Activated CD8-positive, alpha-beta memory T cell treated with anti-CD3 and anti-CD28 coated beads, Interleukin-2, amount 10 ng/mL, durations not matched to agents 7 days and 5 days (primary cell): ENCODE results near the gene FTCD. TPM values are rescaled to one million over a fixed set of nuclear protein-coding genes. Genes with fewer than 3 reads are reported as not detected.
"Not testable (repeated sequence)": the region's sequence is repeated elsewhere in the genome, so short reads cannot be mapped to it uniquely, and the experiment has no call there.

ENCODE experiments used
- ATAC-seq: fragments of 150-1000 bp; cut with Tn5 transposase; one replicate; pipeline ENCODE4 v1.10.0; 2021; ENCODE audit warnings: moderate library complexity
- CTCF ChIA-PET: fragments of 350-600 bp; sonication (Branson Sonifier 250); formaldehyde crosslinking; loops from one replicate; lab custom pipeline; 2021; ENCODE audit warnings: antibody characterized with exemption; lab: Charles Lee
- DNase-seq: peaks from one replicate; pipeline ENCODE4 v3.0.0-alpha.2; 2020
- H3K27ac Mint-ChIP-seq: one replicate; pipeline ENCODE4 v1.8.0; 2021; ENCODE audit warnings: mild to moderate bottlenecking, mixed read lengths
- H3K27me3 Mint-ChIP-seq: one replicate; pipeline ENCODE4 v1.8.0; 2021; ENCODE audit warnings: mixed read lengths
- H3K36me3 Mint-ChIP-seq: one replicate; pipeline ENCODE4 v1.8.0; 2021; ENCODE audit warnings: mild to moderate bottlenecking, mixed read lengths
- H3K4me1 Mint-ChIP-seq: one replicate; pipeline ENCODE4 v1.8.0; 2021; ENCODE audit warnings: mixed read lengths
- H3K4me3 Mint-ChIP-seq: one replicate; pipeline ENCODE4 v1.8.0; 2021; ENCODE audit warnings: mild to moderate bottlenecking, moderate library complexity, mixed read lengths
- H3K9me3 Mint-ChIP-seq: one replicate; pipeline ENCODE4 v1.8.0; 2022; ENCODE audit warnings: low read depth, mixed read lengths
- total RNA-seq, 2 experiments: library from RNA; stranded (reverse); gene quantifications; one replicate each; pipeline ENCODE4 v1.2.3, GENCODE V29; 2021

FTCD gene, protein sequence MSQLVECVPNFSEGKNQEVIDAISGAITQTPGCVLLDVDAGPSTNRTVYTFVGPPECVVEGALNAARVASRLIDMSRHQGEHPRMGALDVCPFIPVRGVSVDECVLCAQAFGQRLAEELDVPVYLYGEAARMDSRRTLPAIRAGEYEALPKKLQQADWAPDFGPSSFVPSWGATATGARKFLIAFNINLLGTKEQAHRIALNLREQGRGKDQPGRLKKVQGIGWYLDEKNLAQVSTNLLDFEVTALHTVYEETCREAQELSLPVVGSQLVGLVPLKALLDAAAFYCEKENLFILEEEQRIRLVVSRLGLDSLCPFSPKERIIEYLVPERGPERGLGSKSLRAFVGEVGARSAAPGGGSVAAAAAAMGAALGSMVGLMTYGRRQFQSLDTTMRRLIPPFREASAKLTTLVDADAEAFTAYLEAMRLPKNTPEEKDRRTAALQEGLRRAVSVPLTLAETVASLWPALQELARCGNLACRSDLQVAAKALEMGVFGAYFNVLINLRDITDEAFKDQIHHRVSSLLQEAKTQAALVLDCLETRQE
- total RNA-seq = not detected

DNA sequence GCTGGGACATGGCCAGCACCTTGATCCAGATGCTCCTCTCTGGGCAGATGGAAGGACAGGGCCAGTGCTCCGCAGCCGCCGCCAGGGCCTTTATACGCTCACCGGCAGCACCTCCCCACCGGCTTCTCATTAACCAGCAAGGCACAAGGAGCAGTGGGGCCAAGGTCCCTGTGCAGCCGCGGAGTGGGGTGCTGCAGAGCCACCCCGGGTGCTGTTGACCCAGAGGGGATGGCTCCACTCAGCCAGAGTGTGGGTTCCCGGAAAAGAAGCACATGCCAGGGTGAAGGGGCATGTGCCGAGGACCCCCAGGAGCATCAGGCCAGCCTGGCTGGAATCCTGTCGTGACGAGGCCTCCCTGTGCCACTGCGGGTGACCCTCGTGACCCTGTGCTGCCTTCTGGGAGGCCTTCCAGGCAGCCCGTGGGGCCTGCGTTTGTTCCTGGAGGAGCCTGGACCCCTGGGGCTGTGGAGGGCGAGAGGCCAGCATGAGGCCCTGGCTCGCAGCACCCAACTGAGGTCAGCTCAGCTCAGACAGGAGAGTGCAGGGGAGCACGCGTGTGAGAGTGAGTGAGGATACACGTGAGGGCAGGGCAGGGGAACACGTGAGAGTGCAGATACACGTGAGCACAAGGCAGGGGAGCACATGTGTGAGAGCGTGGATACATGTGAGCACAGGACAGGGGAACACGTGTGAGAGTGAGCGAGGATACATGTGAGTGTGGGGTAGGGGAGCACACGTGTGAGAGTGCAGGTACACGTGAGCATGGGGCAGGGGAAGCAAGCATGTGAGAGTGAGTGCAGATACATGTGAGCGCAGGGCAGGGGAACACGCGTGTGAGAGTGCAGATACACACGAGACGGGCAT lies at the start of gene FTCD:
TSS of gene FTCD (minus strand) at position 66 of the 864 bp plus-strand sequence. CDS start at position 10, 56 bp downstream.
- Mint-ChIP-seq H3K36me3 (no peaks in the 10 kb centered on the region), H3K4me1 (no peaks in the 10 kb centered on the region), H3K27me3 (no peaks in the 10 kb centered on the region), H3K4me3 (no peak within 1 kb of the TSS), H3K9me3 (no peaks in the 10 kb centered on the region), H3K27ac (no peak within 1 kb of the TSS)
- CTCF ChIA-PET = no interaction called here
- DNase-seq (peak; percentile 39), ATAC-seq (no peak)

DNA sequence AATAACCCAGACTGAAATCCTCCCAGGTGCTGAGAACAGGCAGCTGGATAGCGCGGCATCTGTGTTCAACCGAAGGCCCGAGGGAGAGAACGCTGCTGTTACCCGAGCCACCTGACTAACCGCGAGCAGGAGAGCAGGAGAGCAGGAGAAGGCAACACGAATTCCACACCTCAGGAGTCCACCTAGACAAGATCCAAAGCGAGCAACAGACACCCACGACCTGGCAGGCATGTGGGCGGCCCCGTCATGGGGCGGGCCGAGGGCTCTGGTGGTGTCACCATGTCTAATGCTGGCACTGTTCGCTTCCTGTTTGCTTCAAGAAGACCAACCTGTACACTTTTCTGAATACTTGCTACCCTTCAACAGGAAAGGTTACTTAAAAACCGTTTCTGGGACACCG lies 49.8 kb upstream of the FTCD start:
- Mint-ChIP-seq H3K4me3 (no peak overlapping the region), H3K27me3 (no peaks in the 10 kb centered on the region), H3K9me3 (no peaks in the 10 kb centered on the region), H3K36me3 (peaks cover 4% of the 10 kb centered on the region), H3K4me1 (peaks cover 1% of the 10 kb centered on the region), H3K27ac (no peak overlapping the region)
- no peak for DNase-seq
- CTCF ChIA-PET = no interaction called here
- no peak for ATAC-seq

DNA sequence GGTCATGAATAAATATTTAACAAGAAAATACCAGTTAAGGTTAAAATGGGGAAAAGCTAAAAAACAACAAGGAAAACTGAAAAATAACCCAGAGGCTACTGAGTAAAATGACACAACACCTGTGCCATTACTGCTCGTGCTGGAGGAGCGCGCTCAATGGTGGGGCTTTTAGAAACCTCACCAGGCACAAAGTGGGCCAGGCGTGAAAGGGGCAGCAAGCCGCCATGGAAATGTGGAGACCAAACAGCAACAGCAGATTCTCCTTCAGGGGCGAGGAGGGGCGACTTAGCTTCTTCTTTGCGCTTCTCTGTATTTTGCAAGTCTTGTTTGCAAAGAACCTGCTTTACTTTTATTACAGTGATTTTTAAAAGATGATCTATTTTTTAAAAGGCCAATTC lies 47.8 kb upstream of the FTCD start:
- Mint-ChIP-seq H3K4me3 (no peak overlapping the region), H3K9me3 (no peaks in the 10 kb centered on the region), H3K27ac (no peak overlapping the region), H3K36me3 (peaks cover 13% of the 10 kb centered on the region), H3K4me1 (peaks cover 1% of the 10 kb centered on the region), H3K27me3 (no peaks in the 10 kb centered on the region)
- DNase-seq = no peak
- no peak for ATAC-seq
- CTCF ChIA-PET = interaction anchor here (1.3 kb wide), 1 partner anchor 60 kb away, joined by 3 read pairs; no protein-coding TSS in a partner anchor

DNA sequence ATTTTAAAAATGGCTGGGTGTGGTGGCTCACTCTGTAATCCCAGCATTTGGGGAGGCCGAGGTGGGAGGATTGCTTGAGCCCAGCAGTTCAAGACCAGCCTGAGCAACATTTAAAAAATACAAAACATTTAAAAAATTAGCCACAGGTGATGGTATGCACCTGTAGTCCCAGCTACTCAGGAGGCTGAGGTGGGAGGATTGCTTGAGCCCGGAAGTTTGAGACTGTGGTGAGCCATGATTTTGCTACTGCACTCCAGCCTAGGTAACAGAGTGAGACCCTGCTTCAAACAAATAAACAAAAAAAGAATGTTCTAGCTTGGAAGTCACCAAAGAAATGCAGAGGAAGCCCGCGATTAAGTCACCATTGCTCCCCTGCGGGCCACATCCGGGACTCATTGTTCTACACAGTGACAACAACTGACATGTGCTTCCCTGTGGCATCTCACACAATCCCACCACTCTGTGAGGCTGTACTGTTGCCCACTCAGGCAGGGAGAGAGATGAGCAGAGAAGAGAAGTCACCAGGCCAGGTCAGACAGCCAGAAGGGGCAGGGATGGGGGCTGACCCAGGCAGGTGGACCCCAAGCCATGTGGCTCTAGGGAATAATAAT lies 47.3 kb upstream of the FTCD start:
- Mint-ChIP-seq H3K4me1 (no peaks in the 10 kb centered on the region), H3K4me3 (no peak overlapping the region), H3K9me3 (no peaks in the 10 kb centered on the region), H3K27me3 (no peaks in the 10 kb centered on the region), H3K27ac (no peak overlapping the region), H3K36me3 (peaks cover 13% of the 10 kb centered on the region)
- ATAC-seq (no peak), DNase-seq (no peak)
- CTCF ChIA-PET = interaction anchor here (1.3 kb wide), 1 partner anchor 59 kb away, joined by 3 read pairs; no protein-coding TSS in a partner anchor

DNA sequence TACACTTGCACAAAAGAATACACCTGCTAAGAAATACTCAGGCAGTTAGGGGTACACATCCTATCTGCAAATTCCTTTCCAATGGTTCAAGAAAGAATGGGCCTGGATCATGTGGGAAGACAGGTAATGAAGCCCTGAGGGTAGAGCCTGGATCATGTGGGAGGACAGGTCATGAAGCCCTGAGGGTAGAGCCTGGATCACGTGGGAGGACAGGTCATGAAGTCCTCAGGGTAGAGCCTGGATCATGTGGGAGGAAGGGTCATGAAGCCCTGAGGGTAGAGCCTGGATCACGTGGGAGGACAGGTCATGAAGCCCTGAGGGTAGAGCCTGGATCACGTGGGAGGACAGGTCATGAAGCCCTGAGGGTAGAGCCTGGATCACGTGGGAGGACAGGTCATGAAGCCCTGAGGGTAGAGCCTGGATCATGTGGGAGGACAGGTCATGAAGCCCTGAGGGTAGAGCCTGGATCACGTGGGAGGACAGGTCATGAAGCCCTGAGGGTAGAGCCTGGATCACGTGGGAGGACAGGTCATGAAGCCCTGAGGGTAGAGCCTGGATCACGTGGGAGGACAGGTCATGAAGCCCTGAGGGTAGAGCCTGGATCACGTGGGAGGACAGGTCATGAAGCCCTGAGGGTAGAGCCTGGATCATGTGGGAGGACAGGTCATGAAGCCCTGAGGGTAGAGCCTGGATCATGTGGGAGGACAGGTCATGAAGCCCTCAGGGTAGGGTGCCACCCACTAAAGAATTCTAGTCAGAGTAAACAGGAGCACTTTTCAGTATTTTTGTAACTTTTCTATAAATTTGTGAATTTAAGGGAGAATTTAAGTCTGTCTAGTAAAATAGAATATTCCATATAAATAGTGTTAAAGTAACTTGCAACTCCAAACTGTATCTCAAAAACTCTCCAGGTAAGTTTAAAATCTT lies 45.8 kb upstream of the FTCD start:
- ATAC-seq, CTCF ChIA-PET, H3K27ac Mint-ChIP-seq, DNase-seq, H3K4me3 Mint-ChIP-seq, H3K9me3 Mint-ChIP-seq, H3K27me3 Mint-ChIP-seq, H3K4me1 Mint-ChIP-seq: not testable (repeated sequence)
- H3K36me3 Mint-ChIP-seq = peaks cover 15% of the 10 kb centered on the region

DNA sequence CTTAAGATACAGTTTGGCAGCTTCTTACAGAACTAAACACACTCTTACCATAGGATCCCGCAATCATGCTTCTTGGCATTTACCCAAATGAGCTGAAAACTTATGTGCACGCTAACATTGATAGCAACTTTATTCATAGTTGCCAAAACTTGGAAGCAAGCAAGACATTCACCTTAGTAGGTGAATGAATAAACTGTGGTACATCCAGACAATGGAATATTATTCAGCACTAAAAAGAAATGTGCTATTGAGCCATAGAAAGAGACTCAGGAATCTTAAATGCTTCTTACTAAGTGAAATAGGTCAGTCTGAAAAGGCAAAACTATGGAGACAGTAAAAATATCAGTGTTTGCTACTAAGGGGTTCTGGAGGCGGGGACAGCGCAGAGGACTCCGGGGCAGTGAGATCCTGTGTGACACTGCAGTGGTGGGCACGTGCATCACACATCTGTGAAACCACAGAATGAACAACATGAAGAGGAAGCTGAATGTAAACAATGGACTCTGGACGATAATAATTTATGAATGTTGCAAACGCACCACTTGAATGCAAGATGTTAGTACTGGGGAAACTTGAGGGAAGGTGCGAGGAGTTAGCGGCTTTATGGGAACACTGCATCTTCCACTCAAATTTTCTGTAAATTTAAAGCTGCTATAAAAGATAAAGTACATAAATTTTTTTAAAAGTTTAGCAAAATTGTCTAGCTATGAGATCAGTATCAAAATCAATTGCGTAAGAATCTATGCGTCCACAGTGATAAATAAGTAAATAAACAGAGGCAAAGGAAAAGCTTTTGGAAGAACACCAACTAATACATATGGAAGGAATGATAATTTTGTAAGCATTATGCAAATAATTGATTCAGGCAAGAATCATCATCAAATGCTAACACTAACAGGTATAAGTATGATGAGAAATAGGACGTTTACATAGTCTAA lies 44.3 kb upstream of the FTCD start:
- Mint-ChIP-seq H3K4me1 (no peaks in the 10 kb centered on the region), H3K4me3 (no peak overlapping the region), H3K27me3 (no peaks in the 10 kb centered on the region), H3K36me3 (peaks cover 14% of the 10 kb centered on the region), H3K9me3 (no peaks in the 10 kb centered on the region), H3K27ac (no peak overlapping the region)
- ATAC-seq (no peak), DNase-seq (no peak)
- CTCF ChIA-PET = no interaction called here

DNA sequence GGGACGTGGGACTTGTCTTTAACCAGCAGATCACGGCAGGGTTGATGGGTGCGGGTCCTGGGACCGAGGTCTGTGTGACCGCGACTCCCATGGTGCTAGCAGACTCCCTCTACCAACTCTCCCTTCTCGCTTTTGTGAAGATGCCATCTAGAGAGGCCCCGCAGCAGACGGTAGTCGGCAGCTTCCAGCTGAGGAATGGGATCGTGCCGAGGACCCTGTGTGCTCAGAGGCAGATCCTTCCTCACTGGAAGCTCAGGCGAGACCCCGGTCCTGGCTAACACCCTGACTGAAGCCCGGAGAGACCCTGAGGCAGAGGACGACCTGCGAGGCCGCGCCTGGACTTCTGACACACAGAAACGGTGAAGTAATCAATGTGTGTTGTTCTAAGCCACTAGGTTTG lies 41.4 kb upstream of the FTCD start:
- no peak overlapping the region for H3K4me3 Mint-ChIP-seq
- DNase-seq = no peak

DNA sequence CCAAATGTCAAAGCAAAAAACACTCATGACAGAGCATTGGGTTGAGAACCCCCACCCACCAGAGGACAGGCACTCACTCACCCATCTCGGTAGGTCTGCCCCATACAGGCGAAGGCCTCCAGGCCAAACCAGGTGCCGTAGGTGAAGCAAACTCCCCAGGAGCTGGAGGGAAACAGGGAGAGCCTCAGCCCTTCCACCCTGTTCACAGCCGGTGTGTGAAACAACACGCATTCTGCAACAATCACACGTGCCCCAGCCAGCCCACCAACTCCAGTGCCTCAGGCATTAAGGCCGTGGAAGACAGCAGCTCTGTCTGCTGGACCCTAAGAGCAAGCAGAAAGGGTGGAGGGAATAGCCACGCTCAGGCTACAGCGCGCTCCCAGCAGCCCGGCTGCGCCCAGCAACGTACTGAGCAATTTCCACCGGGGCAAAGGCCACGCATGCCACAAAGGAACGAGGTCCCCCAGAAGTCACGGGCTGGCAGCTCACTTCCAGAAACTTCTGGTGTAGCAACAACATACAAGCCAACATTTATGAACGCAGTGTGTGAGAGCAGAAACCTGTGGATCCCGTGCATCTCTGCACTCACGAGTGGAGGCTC lies 40.3 kb upstream of the FTCD start:
- CTCF ChIA-PET = no interaction called here
- peaks cover 30% of the 10 kb centered on the region for H3K36me3 Mint-ChIP-seq
- H3K4me3 Mint-ChIP-seq = no peak overlapping the region
- H3K9me3 Mint-ChIP-seq = no peaks in the 10 kb centered on the region
- H3K27ac Mint-ChIP-seq = no peak overlapping the region
- DNase-seq (no peak), ATAC-seq (no peak)
- no peaks in the 10 kb centered on the region for H3K27me3 Mint-ChIP-seq
- H3K4me1 Mint-ChIP-seq = no peaks in the 10 kb centered on the region

More for the DNA sequence above, 41.4 kb upstream of the FTCD start:
- no peak overlapping the region for H3K27ac Mint-ChIP-seq
- no peaks in the 10 kb centered on the region for H3K9me3 Mint-ChIP-seq
- peaks cover 30% of the 10 kb centered on the region for H3K36me3 Mint-ChIP-seq
- CTCF ChIA-PET = no interaction called here
- no peaks in the 10 kb centered on the region for H3K27me3 Mint-ChIP-seq
- no peaks in the 10 kb centered on the region for H3K4me1 Mint-ChIP-seq
- ATAC-seq = no peak

DNA sequence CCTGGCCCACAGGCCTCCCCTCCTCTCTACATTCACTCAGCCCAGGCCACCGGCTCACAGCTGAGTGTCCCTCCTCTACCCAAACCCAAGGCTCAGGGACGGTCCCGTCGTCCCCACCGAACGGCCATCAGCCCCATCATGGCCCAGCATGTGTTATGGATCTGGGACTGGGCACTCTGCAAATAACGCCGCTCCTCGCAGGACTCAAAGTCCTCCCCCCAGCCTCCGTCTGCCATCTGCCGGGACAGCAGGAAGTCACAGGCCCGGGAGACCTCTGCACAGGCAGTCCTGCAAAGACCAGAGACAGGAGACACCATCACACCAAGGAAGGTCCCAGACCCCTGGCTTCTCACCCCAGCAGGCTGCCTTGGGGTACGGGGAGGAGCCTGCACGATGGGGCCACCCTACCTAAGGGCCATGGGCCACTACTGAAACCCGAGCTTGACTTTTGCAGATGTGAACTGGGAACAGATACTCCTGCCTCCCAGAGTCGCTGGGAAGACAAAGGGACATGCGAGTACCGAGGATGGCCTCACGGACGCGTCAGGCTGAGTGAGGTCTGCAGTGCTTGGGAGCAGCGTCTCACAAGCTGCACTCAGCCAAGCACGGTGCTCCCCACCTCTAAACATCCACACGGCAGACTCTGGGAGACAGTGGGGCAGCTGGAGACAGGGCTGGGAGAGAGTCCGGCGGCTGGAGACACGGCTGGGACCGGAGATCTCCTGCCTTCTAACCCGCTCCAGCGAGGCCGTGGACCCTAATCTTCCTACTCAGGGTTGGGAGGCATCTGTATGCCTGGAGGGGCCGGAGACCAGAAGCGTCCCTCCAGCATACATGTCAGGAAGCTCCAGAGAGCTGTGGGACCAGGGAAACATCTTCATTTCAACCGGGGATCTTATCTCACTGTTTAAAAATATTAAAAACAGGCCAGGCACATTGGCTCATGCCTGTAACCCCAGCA lies 39.3 kb upstream of the FTCD start:
- DNase-seq (peak; percentile 31), ATAC-seq (no peak)
- Mint-ChIP-seq H3K27me3 (no peaks in the 10 kb centered on the region), H3K9me3 (no peaks in the 10 kb centered on the region), H3K36me3 (peaks cover 28% of the 10 kb centered on the region), H3K4me3 (no peak overlapping the region), H3K27ac (no peak overlapping the region), H3K4me1 (no peaks in the 10 kb centered on the region)
- CTCF ChIA-PET = no interaction called here

DNA sequence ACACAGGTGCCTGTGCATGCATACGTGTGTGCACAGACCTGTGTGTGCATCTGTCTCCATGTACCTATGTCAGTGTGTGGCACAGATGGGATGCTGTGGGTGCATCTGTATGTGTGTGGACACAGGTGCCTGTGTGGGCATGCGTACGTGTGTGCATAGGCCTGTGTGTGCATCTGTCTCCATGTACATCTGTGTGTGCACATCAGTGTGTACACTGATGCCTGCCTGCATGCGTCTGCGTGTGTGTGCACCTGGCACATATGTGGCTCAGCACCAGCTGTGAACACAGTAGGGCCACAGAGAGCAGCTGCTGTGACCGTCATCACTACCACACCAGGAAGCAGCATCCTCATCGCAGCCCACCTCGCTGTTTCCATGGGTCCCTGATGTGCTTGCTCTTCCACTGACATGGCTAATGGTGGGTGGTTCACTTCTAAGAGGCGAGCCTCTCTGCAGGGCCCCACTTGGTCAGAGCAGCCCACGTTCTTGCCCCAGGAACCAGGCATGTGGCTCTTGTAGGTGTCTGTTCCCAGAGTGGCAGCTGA lies 38.5 kb upstream of the FTCD start:
- no peaks in the 10 kb centered on the region for H3K27me3 Mint-ChIP-seq
- H3K4me3 Mint-ChIP-seq = no peak overlapping the region
- H3K27ac Mint-ChIP-seq = no peak overlapping the region
- no peaks in the 10 kb centered on the region for H3K9me3 Mint-ChIP-seq
- CTCF ChIA-PET = no interaction called here
- DNase-seq (no peak), ATAC-seq (no peak)
- H3K36me3 Mint-ChIP-seq = peaks cover 24% of the 10 kb centered on the region
- no peaks in the 10 kb centered on the region for H3K4me1 Mint-ChIP-seq
